Measurements from ENCODE around the gene MSANTD1.

The MSANTD1 gene

GRCh38 chr4:3266076-3266475 is 17.1 kb downstream of the MSANTD1 start:
- no peak for DNase-seq

- DNase-seq = no peak
Measured at GRCh38 chr4:3267576-3268394, 18.8 kb downstream of the MSANTD1 start.

GRCh38 chr4:3268395-3269104 is 19.6 kb downstream of the MSANTD1 start:
- no peak for DNase-seq

GRCh38 chr4:3269105-3269927 is 20.4 kb downstream of the MSANTD1 start:
- DNase-seq = no peak

- peak; percentile 18 for DNase-seq
Measured at GRCh38 chr4:3269991-3270611, 21.1 kb downstream of the MSANTD1 start.

- no peak for DNase-seq
Measured at GRCh38 chr4:3271131-3271530, 22.2 kb downstream of the MSANTD1 start.

GRCh38 chr4:3276986-3277385 is 28.0 kb downstream of the MSANTD1 start:
- peak; percentile 39 for DNase-seq

- no peak for DNase-seq
Measured at GRCh38 chr4:3280466-3280865, 31.5 kb downstream of the MSANTD1 start.

- no peak for DNase-seq
Measured at GRCh38 chr4:3283483-3283882, 34.5 kb downstream of the MSANTD1 start.

GRCh38 chr4:3283916-3284315 is 35.0 kb downstream of the MSANTD1 start:
- no peak for DNase-seq

GRCh38 chr4:3284734-3285557 is 36.0 kb downstream of the MSANTD1 start:
- DNase-seq = no peak

GRCh38 chr4:3285558-3286334 is 36.8 kb downstream of the MSANTD1 start:
- peak; percentile 23 for DNase-seq

- no peak for DNase-seq
Measured at GRCh38 chr4:3286335-3287175, 37.6 kb downstream of the MSANTD1 start.

GRCh38 chr4:3287271-3287971 is 38.5 kb downstream of the MSANTD1 start:
- no peak for DNase-seq

- DNase-seq = no peak
Measured at GRCh38 chr4:3287972-3288570, 39.1 kb downstream of the MSANTD1 start.

GRCh38 chr4:3288571-3289094 is 39.7 kb downstream of the MSANTD1 start:
- DNase-seq = no peak

GRCh38 chr4:3290476-3290875 is 41.5 kb downstream of the MSANTD1 start:
- DNase-seq = no peak

- DNase-seq = no peak
Measured at GRCh38 chr4:3290889-3291321, 41.9 kb downstream of the MSANTD1 start.

All from midbrain (tissue), 1 donor.